NCI-H146 (cell line): Measurements from ENCODE around the gene CIBAR2.

Experiments used
- DNase-seq: peaks from one replicate; lab custom pipeline; 2025; lab: John Stamatoyannopoulos, UW

CIBAR2 gene

DNA sequence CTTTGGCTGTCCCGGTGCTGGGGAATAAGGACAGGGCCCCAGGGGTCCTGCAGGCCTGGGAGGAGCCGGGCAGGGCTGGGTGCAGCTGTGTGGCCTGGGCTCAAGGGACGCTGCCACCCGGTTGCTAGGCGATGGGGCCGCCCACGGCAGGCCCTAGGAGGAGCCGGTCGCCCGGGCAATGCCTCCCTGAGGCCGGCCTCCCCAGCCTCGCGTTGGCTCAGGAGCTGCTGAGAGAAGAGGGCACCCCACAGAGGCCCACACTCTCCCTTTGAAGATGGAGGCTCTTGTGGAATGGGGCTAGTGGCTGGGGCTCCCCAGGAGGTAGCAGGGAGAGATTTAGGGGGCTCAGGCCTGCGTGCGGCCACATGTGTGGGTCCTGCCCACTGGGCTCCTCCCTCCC lies at the start of gene CIBAR2:
TSS of gene CIBAR2 (minus strand) at position 109 of the 400 bp plus-strand sequence. CDS start 120 bp downstream, outside the sequence.
- DNase-seq = peak; percentile 85

DNA sequence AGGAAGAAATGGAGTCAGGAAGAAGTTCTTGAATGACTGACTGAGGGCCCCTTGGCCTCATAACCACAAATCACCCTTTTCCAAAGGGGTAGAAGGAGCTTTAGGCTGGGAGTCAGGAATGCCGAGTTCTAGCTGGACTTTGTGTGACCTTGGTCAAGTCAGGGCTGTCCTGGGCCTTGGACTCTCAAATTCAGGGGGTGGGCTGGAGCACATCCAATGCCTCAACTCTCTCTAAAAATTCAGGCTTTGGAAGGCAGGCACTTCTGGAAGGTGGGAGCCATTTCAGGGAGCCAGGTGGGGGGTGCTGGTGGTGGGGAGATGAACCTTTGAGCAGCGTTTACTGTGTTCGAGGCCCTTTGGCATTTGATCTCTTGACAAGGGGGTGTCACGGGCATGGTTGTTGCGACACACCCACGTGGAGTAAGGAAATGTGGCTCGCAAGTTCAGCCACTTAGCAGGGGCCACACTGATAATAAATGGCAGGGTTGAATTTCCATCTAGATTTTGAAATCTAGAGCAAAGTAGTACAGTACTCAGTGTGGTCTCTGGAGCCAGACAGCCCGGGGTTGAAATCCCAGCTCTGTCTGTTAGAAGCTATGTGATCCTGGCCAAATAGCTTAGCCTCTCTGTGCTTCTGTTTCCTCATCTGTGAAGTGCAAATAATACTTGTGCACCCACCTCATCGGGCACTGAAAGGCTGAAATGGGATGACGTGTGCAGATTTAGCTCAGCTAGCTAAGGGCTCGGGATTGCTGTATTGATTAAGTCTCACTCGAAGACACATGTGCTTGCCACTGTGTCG lies 47.1 kb upstream of the CIBAR2 start:
- DNase-seq = no peak

DNA sequence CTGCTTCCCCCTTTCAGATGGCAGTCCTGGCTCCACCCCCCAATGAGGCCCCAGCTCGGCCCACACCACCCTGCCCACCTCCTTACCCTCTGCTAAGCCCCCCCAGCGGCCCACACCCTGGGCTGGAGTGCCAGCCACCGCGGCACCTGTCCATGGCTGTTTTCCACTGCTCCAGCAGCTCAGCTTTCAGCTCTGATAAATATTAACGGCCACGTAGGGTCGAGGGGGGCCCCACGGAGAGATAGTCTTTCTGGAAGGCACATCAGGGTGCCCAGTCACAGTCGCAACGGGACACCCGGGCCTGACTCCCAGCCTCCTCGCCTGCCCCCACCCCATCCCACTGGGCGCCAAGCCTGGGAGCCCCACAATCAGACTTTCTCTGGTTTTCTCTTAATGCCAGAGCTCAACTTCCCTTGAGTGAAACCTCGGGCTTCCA lies 46.5 kb upstream of the CIBAR2 start:
- DNase-seq = no peak

DNA sequence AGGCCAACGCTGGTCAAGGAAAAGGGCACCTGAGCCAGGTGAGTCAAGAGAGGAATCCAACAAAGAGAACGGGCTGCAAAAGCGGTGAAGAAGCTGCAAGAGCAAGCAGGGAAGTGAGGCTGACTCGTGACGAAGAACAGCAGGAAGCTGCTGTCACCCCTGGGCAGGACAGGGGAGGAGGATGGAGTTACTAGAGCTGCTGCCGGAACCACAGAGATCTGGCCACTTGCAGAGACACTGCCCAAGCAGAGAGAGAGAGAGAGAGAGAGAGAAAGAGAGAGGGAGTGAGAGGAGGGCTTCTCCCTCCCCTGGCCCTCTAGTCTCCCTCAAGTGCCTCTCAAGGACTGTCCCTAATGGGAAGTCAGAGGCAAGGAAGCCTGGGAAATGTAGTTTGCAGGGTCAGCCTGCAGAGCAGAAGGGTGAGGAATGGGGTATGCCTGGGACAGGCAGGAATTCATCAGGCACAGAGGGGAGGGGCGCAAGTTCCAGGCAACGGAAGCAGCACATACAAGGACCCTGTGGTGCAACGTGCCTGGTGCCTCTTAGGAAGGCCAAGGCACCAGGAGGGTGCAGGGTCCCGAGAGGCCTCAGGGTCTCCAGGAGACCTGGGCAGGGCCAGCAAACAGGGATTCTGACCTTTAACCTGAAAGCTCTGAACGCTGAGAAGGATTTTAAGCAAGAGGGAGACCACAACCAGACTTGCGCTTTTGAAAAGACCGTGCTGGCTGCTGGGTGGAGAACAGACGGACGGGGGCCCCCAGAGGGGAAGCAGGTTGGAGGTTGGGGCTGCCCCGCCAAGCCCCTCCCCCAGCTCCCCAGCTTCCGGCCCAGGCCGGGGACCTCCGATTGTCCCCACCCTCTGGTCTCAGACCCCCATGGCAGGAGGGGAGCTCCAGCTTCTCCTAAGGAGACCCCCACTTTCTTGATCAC lies 45.8 kb upstream of the CIBAR2 start:
- DNase-seq = no peak

DNA sequence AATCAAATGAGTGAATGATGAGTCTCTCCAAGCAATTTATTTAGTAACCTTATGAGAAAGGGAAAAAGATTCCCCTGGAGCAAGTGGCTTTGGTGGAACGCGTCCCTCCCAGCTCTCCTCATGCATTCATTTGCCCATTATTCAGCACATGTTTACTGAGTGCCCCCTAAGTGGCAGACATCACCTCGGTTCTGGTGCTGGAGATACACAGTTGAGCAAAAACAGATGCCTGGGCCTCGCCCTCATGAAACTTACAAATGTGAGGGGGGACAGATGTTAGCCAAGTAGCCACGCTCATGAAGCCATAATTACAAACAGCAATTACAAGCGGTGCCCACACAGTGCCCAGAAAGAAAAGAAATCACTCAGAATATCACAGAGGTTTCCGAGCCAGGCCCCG lies 45.1 kb upstream of the CIBAR2 start:
- DNase-seq = no peak

DNA sequence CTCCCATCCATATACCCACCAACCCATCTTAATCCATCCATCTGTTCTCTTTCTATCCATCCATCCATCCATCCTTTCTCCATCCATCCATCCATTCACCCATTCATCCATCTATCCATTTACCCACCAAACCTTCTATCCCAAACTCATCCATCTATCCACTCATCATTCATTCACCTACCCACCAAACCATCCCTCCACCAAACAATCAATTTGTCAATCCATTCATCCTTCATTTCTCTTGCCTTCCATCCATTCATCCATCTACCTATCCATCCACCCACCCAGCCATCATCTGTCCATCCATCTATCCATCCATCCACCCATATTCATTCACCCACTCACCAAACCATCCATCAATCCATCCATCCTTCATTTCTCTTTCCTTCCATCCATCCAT lies 44.6 kb upstream of the CIBAR2 start:
- no peak for DNase-seq

DNA sequence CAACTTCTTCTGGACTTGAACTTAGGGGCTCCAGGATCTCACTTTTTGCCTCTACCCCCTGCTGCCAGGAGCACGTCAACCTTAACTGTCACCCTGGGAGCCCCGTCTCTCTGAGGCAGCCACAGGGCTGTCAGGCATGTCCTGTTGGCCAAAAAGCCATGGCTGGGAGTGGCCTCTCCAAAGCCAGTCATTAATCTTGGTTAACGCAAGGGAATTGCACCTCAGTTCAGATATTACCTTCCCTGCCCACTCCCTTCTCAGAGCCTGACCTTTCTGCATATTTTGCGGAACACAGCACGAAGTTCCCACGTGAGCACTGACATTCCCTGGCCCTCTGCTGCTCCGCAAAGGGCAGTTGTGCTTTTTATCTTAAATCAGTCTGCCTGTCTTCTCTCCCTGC lies 44.2 kb upstream of the CIBAR2 start:
- DNase-seq = no peak

DNA sequence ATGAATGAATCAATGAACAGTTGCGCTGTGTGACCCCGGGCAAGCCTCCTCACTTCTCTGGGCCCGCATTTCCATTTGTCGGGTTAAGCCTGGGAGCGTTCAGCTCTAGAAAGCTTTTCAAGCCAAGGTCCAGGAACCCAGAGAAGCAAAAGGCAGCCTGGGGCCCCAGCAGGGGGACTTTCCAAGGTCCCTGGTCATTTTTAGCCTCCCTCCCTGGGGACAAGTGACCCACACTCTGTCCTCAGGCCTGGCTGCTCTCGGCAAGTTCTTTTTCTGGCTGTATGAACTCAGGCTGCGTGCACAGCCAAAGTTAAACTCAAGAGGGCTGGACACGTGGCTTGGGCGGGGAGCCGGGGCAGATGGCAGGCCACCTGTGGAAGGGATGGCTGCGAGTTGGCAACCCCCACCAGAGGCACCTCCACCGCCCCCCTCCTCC lies 41.4 kb upstream of the CIBAR2 start:
- DNase-seq = no peak

DNA sequence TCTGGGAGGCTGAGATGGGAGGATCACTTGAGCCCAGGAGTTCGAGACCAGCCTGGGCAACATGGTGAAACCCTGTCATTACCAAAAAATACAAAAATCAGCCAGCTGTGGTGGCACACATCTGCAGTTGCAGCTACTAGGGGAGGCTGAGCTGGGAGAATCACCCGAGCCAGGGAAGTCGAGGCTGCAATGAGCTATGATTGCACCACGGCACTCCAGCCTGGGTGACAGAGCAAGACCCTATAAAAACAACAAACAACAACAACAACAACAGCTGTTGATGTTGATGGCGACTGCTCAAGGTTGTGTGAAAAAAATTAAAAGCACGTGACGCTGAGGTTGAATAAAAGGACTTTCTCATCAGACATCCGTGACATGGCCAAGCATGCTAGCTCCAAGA lies 40.8 kb upstream of the CIBAR2 start:
- DNase-seq = no peak

DNA sequence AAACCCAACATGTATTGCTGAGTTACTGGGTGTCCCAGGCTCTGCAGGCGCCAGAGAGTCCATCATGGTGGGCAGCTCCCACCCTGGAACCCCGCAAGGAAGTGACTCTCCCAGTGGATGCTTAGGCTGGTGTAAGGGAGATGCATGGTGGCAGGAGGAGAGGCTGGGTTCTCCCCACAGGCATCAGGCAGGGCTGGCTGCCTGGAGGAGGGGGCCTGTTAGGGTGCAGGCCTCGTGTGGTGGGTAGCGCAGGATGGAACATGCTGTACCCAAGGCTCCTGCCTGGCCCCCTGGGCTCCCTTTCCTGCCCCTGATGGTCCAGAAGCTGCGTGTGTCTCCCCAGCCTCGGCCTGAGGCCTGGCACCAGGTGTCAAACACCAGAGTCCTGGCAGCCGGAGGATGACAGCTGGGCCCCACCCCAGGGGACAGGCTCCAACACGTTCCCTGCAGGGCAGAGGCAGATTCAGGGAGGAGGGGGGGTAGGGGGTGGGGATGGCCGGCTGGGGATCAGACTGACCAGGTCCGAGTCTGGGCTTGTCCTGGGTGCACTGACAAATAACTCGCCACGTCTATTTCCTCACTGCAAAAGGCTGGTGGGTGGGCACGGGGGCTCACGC lies 40.2 kb upstream of the CIBAR2 start:
- DNase-seq = peak; percentile 62

DNA sequence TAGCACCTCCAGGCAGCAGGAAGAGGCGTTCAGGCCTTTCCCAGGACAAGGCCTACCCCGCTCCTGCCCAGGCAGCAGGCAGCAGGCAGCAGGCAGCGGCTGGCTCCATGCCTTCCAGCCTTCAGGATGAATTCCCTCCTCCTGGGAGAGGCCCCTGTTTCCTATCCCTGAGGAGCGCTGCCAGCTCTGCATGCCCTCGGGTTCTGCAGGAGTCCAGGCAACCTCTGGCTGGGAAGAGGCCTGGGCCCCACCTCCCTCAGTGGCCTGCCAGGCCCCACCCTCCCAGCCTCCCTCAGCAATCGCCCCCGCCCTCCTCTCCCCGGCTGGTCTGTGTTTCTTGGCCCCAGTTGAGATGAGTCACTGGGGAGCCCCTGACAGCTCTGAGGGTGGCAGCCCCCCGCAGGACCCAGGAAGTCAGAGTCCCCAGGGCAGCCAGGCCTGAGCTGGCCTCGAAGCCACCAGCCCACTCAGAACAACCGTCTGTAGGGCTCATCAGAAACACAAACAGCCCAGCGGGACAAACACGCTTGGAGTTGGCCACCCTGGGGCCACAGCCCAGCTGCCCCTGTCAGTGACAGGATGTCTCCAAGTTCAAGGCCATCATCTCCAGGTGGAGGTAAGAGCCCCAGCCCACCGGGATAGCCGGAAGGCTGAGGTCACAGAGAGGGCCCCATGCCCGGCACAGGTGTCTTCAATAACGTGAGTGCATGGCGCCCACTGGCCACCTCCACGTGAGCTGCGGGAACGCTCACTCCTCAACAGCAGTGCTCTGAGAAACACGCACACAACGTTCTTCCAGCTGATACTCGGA lies 39.5 kb upstream of the CIBAR2 start:
- DNase-seq = peak; percentile 18

DNA sequence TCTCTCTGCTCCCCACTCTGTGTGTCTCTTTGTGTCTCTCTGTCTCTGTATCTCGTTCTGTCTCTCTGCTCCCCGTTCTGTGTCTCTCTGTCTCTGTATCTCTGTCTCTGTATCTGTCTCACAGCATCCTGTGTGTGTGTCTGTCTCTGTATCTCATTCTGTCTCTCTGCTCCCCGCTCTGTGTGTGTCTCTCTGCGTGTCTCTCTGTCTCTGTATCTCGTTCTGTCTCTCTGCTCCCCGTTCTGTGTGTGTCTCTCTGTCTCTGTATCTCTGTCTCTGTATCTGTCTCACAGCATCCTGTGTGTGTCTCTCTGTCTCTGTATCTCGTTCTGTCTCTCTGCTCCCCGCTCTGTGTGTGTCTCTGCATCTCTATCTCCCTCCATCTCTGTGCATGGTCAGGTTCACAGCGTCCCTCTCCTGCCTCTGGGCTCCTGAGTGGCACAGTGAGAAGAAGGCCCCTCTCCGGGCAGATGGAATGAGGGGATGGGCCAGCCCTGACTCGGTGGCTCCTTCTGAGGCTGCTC lies 38.9 kb upstream of the CIBAR2 start:
- DNase-seq = no peak

DNA sequence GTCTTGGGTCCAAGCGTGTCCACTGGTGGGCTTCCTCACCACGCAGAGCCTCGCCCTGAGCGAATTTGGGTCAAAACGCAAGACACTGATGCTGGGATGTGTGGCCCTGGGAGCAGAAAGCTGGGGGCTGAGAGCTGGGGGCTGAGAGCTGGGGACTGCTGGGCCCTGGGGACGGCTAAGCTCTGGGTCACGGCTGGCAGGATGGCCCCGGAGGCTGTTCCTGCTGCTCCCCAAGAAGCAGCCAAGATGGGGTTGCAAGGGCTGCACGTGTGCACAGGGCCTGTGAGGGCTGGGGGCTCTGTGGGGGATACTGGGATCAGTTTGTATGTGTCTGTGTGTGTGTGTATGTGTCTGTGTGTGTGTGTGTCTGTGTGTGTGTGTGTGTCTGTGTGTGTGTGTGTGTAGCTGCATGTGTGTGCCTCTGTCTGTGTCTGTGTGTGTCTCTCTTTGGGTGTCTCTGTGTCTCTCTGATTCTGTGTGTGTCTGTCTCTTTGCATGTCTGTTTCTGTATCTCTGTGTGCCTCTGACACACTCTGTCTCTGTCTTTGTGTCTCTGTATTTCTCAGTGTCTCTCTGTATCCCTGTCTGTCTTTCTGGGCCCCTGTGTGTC lies 38.2 kb upstream of the CIBAR2 start:
- DNase-seq = no peak

DNA sequence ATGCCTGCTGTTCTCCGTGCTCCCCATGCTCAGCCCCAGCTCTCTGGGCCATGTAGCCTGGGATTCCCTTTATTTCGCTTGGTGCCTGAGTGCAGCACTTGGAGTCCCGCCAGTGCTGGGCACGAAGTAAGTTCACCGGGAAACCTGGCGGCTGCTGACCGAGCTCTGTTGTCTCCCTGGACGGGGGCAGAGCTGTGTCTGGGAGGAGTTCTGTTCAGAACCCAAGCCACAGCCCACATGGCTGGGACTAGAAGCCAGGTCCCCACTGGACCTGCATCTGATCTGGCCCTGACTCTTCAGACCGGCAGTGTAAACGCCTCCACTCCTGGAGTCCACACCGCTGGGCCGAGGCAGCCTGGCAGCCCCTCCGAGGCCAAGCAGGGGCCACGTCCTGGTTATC lies 37.5 kb upstream of the CIBAR2 start:
- DNase-seq = no peak

DNA sequence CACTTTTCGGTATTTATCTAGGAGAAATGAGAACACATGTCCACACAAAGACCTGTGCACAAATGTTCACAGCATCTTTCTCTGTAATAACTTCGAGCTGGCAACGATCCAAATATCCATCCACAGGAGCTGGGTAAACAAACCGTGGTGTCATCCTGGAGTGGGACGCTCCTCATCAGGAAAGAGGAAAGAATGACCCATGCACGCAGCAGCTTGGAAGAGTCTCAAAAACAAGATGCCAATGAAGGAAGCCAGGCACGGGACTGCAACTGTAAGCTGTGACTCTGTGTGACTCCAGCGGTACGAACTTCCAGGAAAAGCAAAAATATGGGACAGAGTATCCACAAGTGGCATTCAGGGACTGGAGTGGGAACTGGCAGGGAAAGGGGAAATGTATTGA lies 36.7 kb upstream of the CIBAR2 start:
- peak; percentile 65 for DNase-seq

DNA sequence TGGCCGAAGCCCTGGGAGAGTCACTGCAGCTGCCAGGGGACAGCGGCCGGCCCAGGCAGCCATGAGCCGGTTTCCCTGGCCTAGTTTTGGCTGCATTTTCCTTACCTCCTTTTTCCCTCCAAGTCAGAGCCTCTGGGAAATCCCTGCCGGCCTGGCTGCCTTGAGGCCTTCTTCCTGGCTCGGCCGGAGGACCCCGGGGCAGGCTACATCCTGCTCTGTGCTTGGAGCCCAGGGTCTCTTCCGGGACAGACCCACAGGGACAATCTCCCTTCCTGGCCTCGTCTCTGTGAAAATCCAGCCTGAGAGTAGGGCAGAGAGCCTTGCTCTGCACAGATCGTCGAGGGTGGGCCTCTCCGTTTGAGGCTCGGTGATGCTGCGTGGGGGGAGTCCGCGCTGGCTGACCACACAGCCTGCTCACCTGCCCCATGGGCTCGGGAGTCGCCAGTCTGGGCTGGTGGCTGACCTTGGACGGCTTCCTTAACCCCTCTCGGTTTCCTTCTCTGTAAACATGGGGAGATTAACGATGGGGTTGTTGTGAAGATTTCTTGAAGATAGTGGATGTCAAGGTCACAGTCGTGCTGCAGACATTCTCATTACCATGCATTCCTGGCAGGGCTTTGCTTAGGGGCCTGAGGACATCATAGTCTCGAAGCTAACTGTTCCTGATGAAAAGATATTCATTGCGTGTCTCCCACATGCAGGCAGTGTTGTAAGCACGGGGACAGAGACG lies 34.8 kb upstream of the CIBAR2 start:
- no peak for DNase-seq

DNA sequence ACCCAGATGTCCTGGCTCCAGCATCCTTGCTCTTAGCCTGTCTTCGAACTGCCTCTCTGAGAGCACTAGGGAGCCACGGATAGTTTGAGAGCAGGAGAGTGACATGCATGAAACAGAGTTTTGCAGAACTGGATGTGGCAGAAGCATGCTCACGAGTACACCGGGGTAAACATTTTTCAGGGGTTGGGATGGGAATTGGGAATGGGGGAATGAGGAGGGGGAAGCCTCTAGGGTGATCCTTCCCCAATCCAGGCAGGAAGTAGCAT lies 34.2 kb upstream of the CIBAR2 start:
- no peak for DNase-seq

DNA sequence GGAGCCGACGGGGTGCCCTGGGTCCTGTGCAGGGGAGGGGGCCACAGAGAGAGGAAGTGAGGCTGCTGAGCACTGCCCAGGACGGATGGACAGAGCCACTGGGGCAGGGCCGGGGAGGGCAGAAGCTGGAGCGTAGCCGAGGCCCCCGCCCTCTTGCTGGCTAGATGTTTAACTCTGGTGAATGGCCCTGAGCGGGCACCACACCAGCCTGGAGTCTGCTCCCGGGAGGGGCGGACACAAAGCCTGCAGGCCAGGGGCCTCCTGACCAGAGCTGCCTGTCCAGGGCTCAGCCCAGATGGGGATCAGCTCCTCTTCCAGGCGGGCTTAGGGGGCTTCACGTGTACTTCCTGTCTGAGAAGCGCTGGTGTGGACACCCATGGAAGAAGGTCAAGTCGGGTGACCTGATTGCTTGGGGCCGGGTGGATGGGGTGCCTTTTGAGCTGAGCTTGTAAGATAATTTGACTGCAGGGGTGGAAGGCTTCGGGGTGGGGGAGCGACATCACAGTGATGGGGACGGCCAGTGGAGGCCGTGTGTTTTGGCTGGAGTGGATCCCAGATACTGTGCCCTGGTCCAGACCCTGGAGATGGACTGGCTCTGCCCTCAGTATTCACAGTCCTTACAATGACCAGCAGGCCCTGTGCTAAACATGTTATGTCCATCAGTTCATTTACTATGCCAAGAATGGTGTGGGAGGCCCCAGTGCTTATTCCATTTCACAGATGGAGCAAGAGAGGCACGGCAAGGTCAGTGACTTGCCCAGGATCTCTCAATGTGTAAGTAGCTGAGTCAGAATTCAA lies 33.7 kb upstream of the CIBAR2 start:
- no peak for DNase-seq

DNA sequence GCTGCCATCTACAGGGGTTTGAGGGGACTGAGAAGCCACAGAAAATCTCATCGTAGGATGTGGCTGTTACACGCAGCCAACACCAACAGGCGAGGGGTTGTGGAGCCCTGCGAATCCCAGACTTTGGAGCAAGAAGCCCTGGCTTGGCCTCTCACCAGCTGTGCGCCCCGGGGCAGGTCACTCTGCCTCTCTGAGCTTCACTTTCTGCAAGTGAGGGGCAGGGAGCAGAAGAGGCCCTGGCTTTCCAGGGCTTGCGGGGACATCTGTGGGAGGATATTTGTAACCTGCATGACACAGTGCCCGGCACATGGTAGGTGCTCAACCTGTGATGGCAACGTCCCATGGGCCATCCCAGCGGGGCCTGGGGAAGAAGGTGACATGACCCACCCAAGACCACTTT lies 32.9 kb upstream of the CIBAR2 start:
- DNase-seq = no peak
